GM19351 (cell line): ENCODE results near the gene TFRC.
"Not testable (repeated sequence)": the region's sequence is repeated elsewhere in the genome, so short reads cannot be mapped to it uniquely, and the experiment has no call there.

Source experiments
- ATAC-seq: cut with Tn5 transposase; IDR thresholded peaks from one replicate; pipeline ENCODE4 v1.9.1; 2021; ENCODE audit warnings: mild to moderate bottlenecking, moderate library complexity; ENCODE audit not compliant: unreplicated experiment

Gene TFRC

GRCh38 chr3:196081834-196082618 is at the start of gene TFRC:
Gene TFRC, minus strand, starts transcription at chr3:196082090. Its CDS starts 4,991 bp downstream, at chr3:196077099.
- ATAC-seq: peak; percentile 90

DNA sequence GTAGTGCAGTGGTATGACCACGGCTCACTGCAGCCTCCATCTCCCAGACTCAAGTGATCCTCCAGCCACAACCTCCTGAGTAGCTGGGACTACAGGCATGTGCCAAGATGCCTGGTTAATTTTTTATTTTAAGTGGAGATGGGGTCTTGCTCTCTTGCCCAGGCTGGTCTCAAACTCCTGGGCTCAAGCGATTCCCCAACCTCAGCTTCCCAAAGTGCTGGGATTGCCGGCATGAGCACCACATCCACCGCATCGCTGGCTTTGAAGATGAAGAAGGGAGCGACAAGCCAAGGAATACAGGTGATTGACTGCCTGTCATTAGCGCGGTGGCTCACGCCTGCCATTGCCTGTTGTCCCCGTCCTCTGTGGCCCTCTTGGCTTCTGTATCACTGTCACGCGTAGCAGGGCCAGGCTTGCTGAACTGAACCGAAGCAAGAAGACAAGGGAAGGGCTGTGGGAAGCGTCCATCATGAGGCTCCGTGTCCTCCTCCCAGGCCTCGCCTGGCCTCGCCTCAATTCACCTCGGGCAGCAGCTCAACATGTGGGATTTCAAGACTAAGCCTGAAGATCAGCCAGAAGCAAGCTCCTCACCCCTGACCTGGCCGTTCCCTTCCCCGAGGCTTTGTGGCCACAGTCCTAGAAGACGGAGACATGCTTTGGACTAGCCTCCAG is 46.4 kb upstream of the TFRC start:
- no peak for ATAC-seq

GRCh38 chr3:196127308-196128040 is 45.6 kb upstream of the TFRC start:
- no peak for ATAC-seq

DNA sequence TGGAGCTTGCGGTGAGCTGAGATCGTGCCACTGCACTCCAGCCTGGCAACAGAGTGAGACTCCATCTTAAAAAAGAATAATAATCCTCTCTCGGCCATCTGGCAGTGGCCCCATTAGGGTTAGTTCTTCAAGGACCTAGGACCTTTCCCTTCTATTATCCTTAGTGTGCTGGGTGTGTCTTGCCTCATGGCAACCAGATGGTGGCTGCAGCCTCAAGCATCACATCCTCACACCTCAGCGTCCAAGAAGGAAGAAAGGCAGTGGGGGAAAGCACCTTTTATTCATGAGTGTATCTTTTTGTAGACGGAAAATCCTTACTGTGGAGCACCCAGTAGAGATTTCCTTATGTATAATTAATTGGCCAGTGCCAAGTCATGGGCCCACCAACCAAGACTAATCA is 42.7 kb upstream of the TFRC start:
- no peak for ATAC-seq

GRCh38 chr3:196122688-196123046 is 40.8 kb upstream of the TFRC start:
- ATAC-seq: no peak

DNA sequence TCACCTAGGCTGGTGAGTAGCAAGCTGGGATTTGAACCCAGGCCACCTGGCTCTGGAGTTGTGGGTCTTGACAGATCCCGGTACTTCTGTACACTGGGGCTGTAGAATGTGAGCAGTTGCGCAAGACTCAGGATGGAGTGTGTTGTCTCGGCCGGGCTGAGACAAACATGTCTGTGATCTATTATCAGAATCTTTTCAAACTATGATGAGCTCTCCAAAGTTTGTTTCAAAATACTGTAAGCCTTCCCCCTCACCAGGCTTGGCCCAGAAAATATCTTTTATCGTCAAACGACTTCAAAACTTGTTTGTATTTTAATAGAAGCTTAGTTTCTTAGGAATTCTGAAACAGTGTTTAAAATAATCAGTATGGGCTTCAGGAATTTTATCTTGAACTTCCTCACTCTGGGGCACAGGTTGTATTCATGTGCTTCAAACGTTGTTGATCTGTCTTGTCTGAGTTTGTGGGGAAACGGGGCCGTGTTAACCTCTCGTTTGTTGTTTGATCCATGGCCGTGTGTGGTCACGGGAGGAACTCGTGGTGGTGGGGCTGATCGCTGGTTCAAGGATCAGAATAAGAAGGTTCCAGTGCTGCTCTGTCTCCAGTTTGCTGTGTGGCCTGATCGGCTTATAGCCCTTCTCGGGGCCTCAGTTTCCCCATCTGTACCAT is 40.3 kb upstream of the TFRC start:
- ATAC-seq: no peak

- ATAC-seq: no peak
Observed at GRCh38 chr3:196121066-196121465, 39.2 kb upstream of the TFRC start.

DNA sequence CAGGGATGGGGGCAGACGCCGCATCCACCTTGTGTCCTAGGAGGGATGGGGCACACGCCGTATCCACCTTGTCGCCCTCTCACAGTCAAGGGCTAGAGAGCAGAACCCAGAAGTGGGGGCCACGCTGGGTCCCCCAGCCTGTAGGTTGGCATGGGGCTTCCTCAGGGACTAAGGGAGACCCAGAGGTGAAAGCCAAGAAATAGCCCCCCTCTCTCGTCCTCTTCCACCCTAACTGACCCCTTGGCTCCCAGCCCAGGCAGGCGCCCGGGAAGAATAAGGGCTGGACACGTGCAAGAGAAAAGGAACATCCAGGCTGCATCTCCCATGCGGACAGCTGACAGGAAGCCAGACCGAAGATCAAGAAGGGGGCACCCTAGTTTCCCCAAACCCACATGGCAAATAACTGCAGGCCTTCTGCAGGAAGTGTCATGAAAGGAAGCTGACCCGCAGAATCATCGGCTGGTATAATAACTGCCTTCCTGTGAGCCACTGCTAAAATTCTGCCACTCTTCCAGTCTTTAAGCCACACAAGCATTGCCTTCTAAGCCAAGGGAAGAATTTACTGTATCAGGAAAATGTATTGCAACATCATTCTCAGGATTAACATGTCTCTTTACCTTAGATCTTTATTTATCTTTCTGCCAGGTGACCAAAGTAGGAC is 38.5 kb upstream of the TFRC start:
- ATAC-seq: no peak

DNA sequence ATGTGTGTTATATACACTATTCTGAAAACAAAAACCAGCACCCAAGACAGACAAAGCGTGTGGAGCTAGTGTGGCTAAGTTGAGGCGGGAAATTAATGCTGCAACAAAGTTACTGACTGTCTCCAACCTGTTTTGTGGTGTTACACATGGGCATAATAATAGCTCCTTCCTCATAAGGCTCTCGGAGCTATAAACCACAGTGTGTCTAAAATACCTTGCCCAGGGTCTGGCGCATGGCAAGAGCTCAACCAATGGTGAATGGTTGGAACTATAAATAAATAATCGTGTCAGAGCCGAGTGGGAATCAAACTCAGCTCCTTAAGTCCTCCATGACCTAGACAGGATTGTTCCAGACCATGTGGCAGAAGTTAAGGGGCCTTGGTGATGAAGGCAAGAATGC is 35.9 kb upstream of the TFRC start:
- no peak for ATAC-seq

DNA sequence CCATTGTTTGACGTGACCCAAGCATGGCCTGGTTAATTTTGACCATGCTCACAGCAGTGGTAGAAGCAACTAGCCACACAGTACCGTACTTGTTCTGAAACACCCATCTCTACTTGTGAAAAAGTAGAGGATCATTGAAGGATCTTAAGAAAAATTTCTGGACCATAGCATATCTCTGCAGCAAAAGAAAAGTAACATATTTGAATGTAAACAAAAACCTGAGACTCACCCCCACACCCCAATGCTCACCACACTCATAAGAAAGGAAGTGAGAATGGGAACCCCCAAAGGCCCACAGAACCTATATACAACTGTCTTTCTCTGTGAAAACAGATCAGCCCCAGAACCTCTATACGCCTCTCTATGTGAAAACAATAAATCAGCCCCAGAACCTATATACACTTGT is 33.8 kb upstream of the TFRC start:
- peak; percentile 76 for ATAC-seq

DNA sequence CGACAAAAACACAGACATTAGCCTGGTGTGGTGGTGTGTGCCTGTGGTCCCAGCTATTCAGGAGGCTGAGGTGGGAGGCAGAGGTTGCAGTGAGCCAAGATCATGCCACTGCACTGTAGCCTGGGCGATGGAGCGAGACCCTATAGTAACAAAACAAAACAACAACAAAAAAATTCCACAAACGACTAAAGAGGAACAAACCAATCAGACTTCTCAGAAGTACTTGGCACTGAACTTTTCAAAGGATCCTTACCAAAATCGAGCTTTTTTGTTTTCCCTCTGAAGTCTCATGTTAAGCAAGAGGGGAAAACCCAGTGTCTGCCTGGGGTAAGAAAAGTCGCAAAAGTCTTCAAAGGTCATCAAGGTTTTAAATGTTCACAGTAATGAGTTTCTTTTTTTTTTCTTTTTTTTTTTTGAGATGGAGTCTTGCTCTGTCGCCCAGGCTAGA is 30.1 kb upstream of the TFRC start:
- no peak for ATAC-seq

GRCh38 chr3:196108075-196108743 is 26.3 kb upstream of the TFRC start:
- ATAC-seq: no peak

DNA sequence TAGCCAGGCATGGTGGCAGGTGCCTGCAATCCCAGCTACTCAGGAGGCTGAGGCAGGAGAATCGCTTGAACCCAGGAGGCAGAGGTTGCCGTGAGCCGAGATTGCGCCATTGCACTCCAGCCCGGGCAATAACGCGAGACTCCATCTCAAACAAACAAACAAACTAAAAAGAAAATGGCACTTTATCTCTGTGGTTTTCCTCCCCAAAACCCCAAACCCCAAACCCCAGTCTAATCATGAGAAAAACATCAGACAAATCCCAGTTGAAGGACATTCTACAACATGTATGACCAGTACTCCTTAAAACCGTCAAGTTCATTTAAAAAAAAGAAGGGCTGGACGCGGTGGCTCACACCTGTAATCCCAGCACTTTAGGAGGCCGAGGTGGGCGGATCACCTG is 22.8 kb upstream of the TFRC start:
- ATAC-seq: not testable (repeated sequence)

GRCh38 chr3:196098365-196098980 is 16.6 kb upstream of the TFRC start:
- ATAC-seq: not testable (repeated sequence)

DNA sequence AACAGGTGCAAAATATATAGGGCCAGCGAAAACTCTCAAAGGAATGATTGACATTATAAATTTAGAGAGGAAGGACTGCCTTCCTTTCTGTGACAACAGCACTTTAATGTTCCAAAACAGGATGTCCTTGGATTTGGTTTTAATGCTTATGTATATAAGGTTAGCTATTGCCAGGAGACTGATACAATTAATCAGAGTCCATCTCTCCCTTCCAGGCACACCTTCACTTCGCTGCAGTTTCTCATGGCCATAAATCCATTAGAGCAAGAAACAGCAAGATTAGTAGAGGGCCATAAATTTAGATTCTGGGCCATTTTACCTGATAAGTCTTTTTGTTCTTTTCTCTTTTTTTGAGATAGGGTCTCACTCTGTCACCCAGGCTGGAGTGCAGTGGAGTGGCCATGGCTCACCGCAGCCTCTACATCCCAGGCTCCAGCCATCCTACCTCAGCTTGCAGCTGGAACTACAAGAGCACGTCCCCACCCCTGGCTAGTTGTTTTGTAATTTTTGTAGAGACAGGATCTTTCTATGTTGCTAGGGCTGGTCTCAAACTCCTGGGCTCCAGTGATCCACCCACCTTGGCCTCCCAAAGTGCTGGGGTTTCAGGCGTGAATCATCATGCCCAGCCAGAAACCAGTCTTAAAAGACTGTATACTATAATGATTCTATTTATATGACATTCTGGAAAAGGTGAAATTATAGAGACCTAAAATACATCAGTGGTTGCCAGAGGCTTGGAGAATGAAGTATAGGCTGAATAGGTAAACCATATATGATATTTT is 15.7 kb upstream of the TFRC start:
- no peak for ATAC-seq

DNA sequence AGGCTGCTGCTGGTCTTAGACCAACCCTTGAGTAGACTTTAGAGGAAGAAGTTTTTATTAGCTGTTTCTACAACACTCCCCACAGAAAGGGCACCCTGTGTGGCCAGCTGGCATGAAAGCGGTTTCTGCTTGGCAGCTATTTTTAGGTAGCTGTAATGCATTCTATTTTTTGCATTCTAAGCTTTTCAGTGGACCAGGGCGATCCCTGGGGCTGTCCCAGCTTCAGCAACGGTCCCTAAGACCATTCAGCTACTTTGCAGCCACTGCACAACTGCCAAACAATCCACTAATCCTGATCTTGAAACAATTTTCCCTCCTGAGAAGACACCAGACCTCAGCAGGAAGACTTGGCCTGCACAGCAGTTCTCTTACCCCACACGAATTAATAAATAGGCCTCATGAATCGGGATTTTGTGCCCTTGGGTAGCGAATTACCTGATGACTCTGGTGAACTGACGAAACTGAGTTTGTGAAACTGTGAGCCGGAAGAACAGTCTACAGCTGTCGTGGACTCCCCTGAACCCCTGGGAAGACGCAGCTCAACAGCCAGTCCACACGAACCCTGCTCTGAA is 14.6 kb upstream of the TFRC start:
- ATAC-seq: peak; percentile 86

DNA sequence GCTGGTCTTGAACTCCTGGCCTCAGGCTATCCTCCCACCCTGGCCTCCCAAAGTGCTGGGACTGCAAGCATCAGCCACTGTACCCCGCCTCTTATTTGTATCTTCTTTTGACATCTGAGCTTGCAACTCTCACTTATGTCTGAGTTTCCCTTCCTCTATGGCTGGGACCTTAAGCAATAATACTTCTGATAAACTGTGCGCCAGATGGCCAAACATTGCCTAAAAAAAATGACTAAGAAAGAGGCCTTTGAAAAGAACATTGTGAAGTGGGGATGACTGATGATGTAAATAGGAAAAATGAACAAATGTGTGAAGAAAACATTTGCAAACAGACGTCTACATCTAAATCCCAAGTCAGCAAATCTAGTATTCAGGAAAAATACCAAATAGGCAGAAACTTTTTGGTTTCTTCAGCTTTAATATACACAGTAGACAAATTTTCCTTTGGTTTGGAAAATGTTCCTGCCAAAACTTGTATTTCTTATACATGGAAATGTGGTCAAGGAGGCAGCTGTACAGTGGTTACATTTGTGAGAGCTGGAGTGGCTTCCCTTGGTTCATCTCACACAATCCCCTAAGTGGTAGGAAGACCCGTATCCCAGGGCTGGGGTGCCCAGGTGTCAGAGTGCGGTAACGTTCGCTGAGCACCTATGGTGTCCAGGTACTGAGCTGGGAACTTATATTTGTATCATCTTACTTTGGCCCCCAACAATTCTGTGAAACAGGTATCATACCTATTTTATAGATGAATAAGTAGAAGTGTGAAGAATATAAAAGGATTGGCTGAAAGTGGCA is 11.6 kb upstream of the TFRC start:
- no peak for ATAC-seq

DNA sequence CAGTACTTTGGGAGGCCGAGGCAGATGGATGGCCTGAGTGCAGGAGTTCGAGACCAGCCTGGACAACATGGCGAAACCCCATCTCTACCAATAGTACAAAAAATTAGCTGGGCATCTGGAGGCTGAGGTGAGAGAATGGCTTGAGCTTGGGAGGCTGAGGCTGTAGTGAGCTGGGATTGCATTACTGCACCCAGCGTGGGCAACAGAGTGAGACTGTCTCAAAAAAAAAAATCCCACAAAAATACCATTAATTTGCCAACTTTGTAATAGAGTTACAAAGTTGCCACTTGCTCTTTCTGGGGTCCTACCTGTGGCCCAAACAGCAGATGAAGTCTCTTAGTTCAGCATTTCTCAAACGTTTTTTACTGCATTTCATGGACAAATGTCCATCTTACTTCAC is 6.0 kb upstream of the TFRC start:
- ATAC-seq: no peak
